Left renal cortex interstitium (tissue), 4 donors: ENCODE data around the gene NBPF11. TPM values are rescaled to one million over a fixed set of nuclear protein-coding genes. Genes with fewer than 3 reads are reported as not detected.
"Not testable (repeated sequence)": the region's sequence is repeated elsewhere in the genome, so short reads cannot be mapped to it uniquely, and the experiment has no call there.

ENCODE experiments used
- DNase-seq, 4 donors: peaks; one replicate each; pipeline ENCODE4 v3.0.0-alpha.2; 2013; ENCODE audit warnings: low read depth in 4 of 4, low spot score in 2 of 4, missing footprints in 1 of 4
- polyA plus RNA-seq, 4 donors: library from polyadenylated mRNA; unstranded; fragments of 120-200 nt; gene quantifications; one replicate each; pipeline ENCODE4 v1.2.1, GENCODE V29; 2013; ENCODE audit not compliant: insufficient read length in 4 of 4

The NBPF11 gene
- polyA plus RNA-seq, 4 donors = 23.2 to 44.3 (median 29.1) TPM

DNA sequence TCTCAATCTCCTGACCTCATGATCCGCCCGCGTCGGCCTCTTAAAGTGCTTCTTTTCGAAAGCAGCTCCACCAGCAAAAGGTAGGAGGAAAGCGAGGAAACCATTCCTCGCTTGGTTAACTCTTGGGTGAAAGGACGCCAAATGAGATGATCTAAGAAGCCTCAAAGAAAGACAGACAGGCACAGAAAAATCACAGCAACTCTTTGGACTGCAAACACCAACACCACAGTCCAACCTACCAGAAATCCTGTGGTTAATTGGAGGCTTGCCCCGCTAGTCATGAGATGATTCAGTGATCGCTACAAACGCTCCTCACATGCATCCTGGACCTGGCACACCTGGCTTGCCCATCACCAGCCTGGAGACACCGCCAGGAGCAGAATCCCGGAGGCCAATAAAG, 1.1 kb downstream of the NBPF11 start:
- DNase-seq = not testable (repeated sequence)

DNA sequence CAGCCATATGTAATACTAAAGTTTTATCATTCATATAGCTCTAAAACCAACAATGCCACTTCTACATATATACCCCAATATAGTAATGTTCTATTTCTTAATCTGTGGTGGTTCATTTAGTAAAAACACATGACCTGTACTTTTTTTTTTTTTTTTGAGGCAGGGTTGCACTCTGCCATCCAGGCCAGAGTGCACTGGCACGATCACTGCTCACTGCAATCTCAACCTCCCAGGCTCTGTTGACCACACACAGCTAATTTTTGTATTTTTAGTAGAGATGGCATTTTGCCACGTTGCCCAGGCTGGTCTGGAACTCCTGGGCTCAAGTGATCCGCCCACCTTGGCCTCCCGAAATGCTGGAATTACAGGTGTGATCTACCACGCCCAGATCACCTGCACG, 2.1 kb downstream of the NBPF11 start:
- not testable (repeated sequence) for DNase-seq

DNA sequence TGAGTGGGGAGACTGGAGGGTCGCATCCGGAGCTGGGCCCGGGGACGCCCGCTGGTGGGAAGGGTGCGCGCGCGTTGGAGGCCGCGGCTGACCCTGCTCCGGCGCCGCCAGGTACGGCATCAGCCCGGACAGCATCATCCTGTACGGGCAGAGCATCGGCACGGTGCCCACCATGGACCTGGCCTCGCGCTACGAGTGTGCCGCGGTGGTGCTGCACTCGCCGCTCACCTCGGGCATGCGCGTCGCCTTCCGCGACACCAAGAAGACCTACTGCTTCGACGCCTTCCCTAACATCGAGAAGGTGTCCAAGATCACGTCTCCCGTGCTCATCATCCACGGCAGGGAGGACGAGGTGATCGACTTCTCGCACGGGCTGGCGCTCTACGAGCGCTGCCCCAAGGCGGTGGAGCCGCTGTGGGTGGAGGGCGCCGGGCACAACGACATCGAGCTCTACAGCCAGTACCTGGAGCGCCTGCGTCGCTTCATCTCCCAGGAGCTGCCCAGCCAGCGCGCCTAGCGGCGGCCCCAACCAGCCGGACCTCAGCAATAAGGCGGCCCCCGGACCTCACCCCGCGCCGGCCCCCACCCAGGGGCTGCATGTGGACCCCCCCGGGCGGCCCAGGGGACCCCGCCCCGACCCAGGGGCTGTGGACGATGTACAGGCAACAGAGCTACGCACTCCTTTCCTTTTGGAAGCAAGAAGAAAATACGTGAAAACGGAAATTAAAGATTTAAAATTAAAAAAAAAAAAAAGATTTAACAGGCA, 2.8 kb downstream of the NBPF11 start:
- not testable (repeated sequence) for DNase-seq

DNA sequence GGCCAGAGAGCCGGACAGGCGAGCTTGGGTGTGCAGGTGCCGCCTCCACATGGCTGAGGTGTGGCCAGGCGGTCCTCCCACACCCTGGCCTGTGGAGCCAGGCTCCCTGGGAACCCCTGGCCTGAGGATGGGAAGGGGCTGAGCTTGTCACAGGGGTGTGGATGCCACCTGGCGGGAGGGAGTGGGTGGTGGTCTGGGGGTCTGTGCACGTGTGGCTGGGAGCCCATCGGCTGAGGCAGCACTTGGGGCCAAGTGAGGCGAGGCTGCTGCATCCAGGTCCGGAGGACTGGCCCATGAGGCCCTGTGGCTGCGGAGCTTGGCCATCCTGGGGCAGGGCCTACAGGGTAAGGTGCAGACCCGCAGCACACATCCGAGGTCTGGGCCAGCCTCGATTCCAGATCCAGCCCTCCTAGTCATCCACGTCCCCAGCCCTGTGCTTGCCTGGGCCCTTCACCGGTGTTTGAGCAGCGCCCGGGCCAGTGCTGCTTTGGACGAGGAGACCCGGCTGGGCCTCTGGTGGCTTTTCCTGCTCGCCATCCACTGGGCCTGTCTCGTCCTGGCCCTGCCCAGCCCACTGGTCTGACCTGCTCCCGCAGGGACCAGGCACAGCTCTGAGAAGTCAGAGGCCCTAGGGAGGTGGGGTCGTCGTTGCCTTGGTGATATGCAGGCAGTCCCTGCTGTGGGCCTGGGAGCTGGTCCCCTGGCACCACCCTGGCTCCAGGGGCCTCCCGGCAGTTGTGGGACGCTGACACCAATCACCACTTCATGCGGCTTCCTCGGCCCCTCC, 4.8 kb downstream of the NBPF11 start:
- not testable (repeated sequence) for DNase-seq

DNA sequence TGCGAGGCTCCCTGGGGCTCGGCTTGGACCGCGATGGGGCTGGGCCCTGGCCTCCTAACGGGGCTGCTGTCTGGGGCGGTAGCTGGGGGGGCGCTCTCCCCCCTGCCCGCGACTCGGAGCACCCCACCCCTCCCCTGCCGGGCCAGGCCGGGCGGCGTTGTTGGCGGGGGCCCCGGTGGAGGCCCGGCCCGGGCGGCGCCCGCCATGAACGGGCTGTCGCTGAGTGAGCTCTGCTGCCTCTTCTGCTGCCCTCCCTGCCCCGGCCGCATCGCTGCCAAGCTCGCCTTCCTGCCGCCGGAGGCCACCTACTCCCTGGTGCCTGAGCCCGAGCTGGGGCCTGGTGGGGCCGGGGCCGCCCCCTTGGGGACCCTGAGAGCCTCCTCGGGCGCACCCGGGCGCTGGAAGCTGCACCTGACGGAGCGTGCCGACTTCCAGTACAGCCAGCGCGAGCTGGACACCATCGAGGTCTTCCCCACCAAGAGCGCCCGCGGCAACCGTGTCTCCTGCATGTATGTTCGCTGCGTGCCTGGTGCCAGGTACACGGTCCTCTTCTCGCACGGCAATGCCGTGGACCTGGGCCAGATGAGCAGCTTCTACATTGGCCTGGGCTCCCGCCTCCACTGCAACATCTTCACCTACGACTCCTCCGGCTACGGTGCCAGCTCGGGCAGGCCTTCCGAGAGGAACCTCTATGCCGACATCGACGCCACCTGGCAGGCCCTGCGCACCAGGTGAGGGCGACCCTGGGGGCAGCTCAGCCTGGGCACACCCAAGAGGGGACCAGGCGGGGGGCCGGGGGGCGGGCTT, 5.7 kb downstream of the NBPF11 start:
- DNase-seq = not testable (repeated sequence)

DNA sequence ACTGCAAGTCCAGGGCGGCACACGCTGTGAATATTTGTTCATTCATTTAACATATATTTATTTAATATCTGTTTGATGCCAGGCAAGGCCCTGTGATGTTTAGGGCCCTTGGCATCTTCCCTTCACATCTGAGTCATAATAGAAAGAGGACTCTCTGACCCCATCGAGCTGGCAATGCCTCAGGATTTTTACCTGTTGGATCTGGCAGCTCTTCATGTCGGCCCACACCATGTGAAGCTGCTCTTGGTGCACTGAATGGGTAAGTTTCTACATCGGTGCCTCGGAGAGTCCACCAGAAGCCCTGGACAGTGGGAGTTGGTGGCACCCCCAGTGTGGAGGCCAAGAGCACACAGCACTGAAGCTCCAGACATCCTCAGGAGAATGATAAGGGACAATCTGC, 8.9 kb downstream of the NBPF11 start:
- DNase-seq = not testable (repeated sequence)

DNA sequence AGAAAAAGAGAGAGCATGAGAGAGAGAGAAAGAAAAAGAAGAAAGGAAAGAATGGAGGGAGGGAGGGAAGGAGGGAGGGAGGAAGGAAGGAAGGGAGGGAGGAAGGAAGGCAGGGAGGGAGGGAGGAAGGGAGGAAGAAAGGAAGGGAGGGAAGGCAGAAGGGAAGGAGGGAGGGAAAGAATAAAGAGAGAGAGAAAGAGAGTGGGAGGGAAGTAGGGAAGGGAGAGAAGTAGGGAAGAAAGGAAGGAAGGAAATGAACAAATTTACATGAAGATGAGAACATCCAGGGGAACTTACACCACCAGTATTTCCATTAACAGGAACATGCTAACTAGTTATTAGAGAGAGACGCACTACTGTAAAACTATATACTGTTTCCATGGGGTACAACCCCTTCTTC, 10.1 kb downstream of the NBPF11 start:
- not testable (repeated sequence) for DNase-seq

DNA sequence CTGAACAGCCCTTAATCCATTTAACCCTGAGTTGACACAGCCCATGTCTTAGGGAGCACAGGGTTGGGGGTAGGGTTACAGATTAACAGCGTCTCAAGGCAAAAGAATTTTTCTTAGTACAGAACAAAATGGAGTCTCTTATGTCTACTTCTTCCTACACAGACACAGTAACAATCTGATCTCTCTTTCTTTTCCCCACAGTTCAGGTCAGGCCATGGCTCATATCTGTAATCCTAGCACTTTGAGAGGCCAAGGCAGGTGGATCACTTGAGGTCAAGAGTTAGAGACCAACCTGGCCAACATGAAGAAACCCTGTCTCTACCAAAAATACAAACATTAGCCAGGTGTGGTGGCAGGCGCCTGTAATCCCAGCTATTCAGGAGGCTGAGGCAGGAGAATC, 13.5 kb downstream of the NBPF11 start:
- DNase-seq = not testable (repeated sequence)

DNA sequence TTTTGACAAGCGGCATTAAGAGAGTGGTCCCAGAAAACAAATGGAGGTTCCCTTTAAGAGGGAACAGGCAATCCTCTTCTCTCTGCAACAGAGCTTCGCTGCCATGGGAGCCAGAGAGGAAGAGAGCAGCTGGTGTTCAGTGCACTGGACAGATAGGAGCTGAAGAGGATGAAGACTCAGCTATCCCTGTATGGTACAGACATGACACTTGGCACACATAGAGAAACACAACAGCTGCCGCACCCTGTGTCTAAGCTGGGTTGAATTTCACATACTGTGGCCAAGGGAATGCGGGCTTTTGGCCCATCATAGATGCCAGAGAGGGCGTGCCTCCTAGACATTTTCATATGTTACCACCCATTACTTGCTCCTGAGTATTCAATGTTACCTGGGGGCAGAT, 29.7 kb downstream of the NBPF11 start:
- not testable (repeated sequence) for DNase-seq

DNA sequence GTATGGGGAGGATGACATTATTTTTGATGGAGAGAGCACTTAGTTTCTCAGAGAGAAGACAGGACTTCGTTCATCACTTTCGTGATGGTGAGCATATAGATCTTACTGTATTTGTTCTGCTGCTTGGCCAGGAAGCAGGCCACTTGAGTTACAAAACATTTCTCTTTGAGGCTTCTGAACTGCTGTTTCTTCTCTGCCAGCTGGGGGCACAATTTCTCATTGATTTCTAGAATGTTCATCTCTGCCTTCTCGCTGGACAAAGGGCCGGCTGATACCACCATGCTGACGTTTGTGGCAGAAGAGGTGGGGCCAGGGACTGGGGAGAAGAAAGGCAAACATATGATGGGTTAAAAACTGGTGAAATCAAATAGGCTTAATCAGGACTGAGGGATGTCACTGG, 31.7 kb downstream of the NBPF11 start:
- peak in 1 of 4 donors; percentile 3 for DNase-seq

DNA sequence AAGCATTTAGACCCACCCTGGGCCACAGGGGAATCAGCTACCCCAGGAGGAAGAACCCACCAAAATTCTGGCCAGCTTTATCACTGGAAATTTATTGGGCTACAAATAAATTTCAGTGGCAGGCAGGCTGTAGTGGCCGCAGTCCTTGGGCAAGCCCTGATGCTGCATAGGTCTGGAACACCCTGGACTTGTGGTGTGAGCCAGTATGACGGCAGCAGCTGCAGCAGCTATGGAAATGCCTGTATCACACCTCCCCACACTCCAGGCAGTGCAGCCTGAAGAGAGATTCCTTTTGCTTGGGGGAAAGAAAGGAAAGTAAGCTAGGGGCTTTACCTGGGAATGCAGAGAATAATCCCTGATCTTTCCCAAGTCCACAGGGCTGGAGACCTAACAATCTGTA, 56.3 kb downstream of the NBPF11 start:
- not testable (repeated sequence) for DNase-seq

DNA sequence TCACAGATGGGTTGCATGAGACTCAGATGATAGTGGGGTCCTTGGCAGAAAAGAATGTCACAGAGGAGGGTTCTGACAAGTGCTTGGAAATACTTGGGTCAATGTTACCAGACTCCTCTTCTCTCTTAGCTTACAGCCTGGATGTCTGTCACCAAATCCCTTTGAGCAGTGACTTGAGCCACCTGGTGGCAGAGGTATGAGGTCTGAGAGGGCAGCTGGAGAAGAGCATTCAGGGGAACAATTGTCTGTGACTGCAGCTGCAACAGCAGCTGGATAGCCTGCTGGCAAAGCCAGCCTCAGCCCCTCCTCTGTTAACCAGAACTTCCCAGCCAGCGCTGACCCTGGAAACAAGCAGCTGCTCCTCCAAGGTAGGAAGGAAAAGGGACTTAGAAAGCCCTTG, 65.9 kb downstream of the NBPF11 start:
- not testable (repeated sequence) for DNase-seq

DNA sequence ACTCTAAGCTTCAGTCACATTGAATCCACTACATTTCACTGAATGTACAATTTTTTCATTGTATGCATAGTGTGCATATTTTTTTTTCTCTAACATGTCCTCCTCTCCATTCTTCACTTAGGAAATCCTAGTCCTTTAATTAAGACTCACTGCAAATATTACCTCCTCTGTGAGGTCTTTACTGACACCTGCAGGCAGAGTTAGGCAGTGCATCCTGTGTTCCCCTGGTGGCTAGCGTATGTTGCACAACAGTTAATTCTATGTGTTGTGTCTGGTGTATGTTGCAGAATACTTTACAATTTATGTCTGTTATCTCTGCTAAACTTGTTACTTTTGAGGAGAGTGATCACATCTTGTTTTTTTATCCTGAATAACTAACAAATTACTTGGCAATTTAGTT, 70.9 kb downstream of the NBPF11 start:
- not testable (repeated sequence) for DNase-seq

DNA sequence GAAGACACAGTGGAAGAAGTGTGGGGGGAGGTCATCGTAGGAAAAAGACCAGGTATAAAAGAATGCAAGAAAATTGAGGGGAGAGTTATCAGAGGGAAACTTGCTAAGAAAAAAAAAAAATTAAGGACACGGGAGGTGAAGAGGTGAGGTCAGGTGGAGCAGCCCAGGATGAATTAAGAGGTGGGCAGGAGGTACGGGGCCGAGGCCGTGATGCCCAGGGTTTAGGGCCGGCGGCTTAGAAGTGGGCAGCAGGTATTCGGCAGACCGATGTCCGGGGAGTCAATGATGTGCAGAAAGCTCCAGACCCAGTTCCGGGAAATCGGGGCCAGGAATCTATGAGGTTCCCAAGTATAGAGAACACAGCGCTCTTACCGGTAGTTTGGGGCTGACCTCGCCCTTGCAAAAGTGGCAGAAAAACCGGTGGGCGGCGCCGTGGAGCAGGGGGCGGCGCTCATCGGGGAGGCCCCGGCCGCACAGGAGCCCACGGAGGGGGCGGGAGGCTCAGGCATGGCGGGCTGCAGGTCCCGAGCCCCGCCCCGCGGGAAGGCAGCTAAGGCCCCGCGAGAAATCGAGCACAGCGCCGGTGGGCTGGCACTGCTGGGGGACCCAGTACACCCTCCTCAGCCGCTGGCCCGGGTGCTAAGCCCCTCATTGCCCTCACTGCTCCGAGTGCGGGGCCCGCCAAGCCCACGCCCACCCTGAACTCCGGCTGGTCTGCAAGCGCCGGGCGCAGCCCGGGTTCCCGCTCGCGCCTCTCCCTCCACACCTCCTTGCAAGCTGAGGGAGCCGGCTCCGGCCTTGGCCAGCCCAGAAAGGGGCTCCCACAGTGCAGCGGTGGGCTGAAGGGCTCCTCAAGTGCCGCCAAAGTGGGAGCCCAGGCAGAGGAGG, 73.2 kb downstream of the NBPF11 start:
- not testable (repeated sequence) for DNase-seq

DNA sequence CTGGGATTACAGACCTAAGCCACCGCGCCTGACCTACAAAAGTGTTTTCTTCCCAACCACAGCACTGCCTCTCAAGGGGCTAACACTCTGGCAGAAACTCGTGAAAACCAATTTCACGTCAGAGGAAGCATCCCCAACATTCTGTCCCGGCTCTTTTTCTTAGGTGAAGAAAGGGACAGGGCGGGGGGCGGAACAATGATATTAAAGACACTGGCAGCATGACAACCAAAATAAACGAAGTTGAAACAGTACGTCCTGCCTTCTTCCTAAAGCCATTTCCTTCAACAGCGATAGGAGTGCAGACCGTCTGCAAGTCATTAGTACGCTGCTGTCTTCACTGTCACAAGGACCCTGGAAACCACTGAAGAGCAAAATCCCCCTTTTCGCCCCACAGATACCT, 74.0 kb downstream of the NBPF11 start:
- not testable (repeated sequence) for DNase-seq

DNA sequence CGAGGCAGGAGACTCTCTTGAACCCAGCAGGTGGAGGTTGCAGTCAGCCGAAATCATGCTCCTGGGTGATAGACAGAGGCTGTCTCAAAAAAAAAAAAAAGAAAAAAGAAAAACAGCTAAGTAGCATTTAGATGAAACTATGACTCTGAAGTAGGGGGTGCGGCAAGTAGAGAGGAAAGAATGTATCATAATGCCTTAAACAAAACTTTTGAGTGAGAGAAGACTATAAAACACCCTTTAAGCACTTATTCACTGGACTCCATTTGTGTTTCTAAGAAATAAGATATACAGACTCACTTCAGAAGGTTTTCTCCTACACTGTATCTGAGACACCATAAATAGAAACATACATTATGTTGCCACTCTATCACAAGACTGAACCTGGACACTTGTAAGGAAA, 74.6 kb downstream of the NBPF11 start:
- not testable (repeated sequence) for DNase-seq

DNA sequence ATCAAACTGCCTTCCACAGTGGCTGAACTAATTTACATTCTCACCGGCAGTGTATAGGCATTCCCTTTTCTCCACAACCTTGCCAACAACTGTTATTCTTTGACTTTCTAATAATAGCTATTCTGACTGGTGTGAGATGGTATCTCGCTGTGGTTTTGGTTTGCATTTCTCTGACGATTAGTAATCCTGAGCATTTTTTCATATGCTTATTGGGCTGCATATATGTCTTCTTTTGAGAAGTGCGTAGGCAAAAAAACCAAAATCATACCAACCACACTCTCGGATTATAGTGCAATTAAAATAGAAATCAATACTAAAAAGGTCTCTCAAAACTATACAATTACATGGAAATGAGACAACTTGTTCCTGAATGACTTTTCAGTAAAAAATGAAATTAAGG, 78.7 kb downstream of the NBPF11 start:
- not testable (repeated sequence) for DNase-seq

DNA sequence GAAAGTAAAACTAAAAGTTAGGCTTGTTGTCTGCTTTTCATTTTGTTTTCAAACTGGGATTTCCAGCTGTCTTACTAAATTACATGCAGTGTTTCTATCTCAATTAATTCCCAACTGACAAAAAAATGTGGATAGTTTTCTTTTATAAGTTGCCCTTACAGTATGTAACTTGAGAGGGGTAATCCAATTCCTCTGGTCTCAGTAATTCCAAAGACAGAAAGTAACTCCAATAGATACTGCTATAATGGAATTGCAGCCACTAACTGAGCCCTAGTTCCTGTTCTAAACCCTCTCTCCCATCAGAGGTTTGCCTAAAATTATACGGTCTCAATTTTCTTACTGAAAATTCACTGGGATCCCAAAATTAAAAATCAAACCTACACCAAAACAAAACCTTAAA, 83.5 kb downstream of the NBPF11 start:
- DNase-seq = not testable (repeated sequence)

DNA sequence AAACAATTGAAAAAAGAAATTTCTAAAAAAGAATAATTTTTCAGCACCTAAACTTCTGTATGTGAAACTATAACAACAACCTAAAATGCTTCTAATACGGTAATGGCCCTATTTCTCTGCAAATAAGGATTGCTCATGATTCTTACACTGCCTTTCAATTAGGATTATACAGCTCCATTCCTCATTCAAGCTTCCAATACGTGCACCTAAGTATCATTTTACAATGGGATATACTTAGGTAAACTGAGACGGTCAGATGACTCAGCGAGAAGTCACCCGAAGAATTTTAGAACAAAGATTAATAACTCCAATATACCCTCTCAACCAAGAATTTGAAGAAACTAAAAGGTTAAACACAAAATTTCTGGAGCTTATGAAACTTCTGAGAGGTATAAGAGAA, 83.9 kb downstream of the NBPF11 start:
- DNase-seq = not testable (repeated sequence)

DNA sequence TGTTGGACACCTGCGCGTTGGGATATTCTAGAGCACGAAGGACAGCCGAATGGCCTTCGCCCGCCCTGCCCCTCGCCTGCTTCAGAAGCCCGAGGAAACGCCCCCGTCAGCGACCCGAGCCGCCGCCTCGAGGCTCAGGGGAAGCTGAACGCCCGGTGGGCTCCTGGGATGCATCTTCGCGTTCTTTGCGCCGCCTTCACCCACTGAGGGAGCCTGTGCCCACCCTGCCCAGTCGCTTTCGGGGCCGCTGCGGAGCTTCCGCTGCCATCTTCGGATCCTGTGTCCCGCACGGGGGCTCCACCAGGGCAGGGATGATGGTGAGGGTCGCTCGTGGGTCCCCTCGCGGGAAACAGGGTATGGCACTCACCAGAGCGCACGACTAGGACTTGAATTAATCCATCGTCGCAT, 91.8 kb downstream of the NBPF11 start:
- peak in 1 of 4 donors; percentile 8 for DNase-seq
